ENCODE measurements around the gene TMEM171. TPM values are rescaled to one million over a fixed set of nuclear protein-coding genes. Genes with fewer than 3 reads are reported as not detected.

Gene TMEM171
- total RNA-seq, 4 donors from 2014 or later = 0.25 to 1.5 (median 1.3) TPM; not detected in 1

GRCh38 chr5:73153513-73153912 is 33.1 kb downstream of the TMEM171 start:
- H3K4me3 ChIP-seq (ENCODE audit: low read depth, poor library complexity, severe bottlenecking) = no peak overlapping the region
- intact Hi-C loops (cut with DNase I; ENCODE audit: low total_unique reads) = no loop called here
- TF ChIP-seq POLR2A (IDR thresholded peaks at IDR 0.05) (no peak), CTCF (IDR thresholded peaks at IDR 0.05) (no peak)
- 74 to 76% methylated on average over 7 of the region's 7 CpGs for WGBS, 2 donors
- no peak for DNase-seq (ENCODE audit: low spot score in 2 of 2)

GRCh38 chr5:73154208-73155006 is 34.0 kb downstream of the TMEM171 start:
- whole genome bisulfite sequencing, 2 donors = 79 to 86% methylated on average over 5 of the region's 5 CpGs
- intact Hi-C loops (cut with DNase I; ENCODE audit: low total_unique reads) = no loop called here

GRCh38 chr5:73155271-73156222 is 35.2 kb downstream of the TMEM171 start:
- H3K4me3 ChIP-seq (ENCODE audit: low read depth, poor library complexity, severe bottlenecking) = no peak overlapping the region
- no peak for DNase-seq (ENCODE audit: low spot score in 2 of 2)
- 77 to 82% methylated on average over 17 to 18 of the region's 18 CpGs for WGBS, 2 donors
- TF ChIP-seq CTCF (IDR thresholded peaks at IDR 0.05) (no peak), POLR2A (IDR thresholded peaks at IDR 0.05) (no peak)
- intact Hi-C loops (cut with DNase I; ENCODE audit: low total_unique reads) = no loop called here

More at GRCh38 chr5:73154208-73155006, 34.0 kb downstream of the TMEM171 start:
- no peak overlapping the region for H3K4me3 ChIP-seq (ENCODE audit: low read depth, poor library complexity, severe bottlenecking)
- no peak for TF ChIP-seq CTCF (IDR thresholded peaks at IDR 0.05)
- no peak for TF ChIP-seq POLR2A (IDR thresholded peaks at IDR 0.05)
- DNase-seq (ENCODE audit: low spot score in 2 of 2) = no peak

- no peak for TF ChIP-seq CTCF (IDR thresholded peaks at IDR 0.05)
- TF ChIP-seq POLR2A (IDR thresholded peaks at IDR 0.05) = no peak
- intact Hi-C loops (cut with DNase I; ENCODE audit: low total_unique reads) = no loop called here
- H3K4me3 ChIP-seq (ENCODE audit: low read depth, poor library complexity, severe bottlenecking) = no peak overlapping the region
- WGBS, 2 donors = 79 to 87% methylated on average over 6 of the region's 6 CpGs
- no peak for DNase-seq (ENCODE audit: low spot score in 2 of 2)
Measured at GRCh38 chr5:73157414-73158303, 37.3 kb downstream of the TMEM171 start.

- intact Hi-C loops (cut with DNase I; ENCODE audit: low total_unique reads) = no loop called here
- no peak for TF ChIP-seq POLR2A (IDR thresholded peaks at IDR 0.05)
- no peak for TF ChIP-seq CTCF (IDR thresholded peaks at IDR 0.05)
- whole genome bisulfite sequencing, 2 donors = 84 to 92% methylated on average over 4 of the region's 4 CpGs
- H3K4me3 ChIP-seq (ENCODE audit: low read depth, poor library complexity, severe bottlenecking) = no peak overlapping the region
- no peak for DNase-seq (ENCODE audit: low spot score in 2 of 2)
Measured at GRCh38 chr5:73158313-73158712, 37.9 kb downstream of the TMEM171 start.

All from lower leg skin (tissue), 4 donors.